A549 (cell line): Measurements from ENCODE around the gene COL13A1. TPM values are rescaled to one million over a fixed set of nuclear protein-coding genes. Genes with fewer than 3 reads are reported as not detected.

Source experiments
- ATAC-seq, 2 experiments: fragments of 200-7000 bp in 1 of 2; fragments of >200 bp in 1 of 2; cut with Nextera tagmentation in 1 of 2; cut with Tn5 transposase in 1 of 2; 3 replicates each; pipeline versions ENCODE4 v1.8.0 to v1.9.1; 2018 to 2020; ENCODE audit warnings: mild to moderate bottlenecking in 1 of 2, moderate library complexity in 1 of 2
- CTCF ChIA-PET: fragments of 300-600 bp; sonication (Branson Sonifier 250); formaldehyde crosslinking; extraction: SDS; loops from one replicate; lab custom pipeline; 2021; ENCODE audit warnings: antibody characterized with exemption, inconsistent platforms; lab: Yijun Ruan, JAX
- POLR2A ChIA-PET: fragments of 350-600 bp; formaldehyde crosslinking; extraction: SDS; loops from one replicate; lab custom pipeline; 2021; ENCODE audit warnings: antibody characterized with exemption, inconsistent platforms; lab: Yijun Ruan, JAX
- DNase-seq, 2 experiments: peaks; one replicate each; pipeline versions ENCODE4 v3.0.0 to v3.0.0-alpha.2; 2011 to 2016; ENCODE audit warnings: low read depth in 1 of 2, low spot score in 1 of 2
- FAIRE-seq: peaks from 2 replicates; lab custom pipeline; 2011; peaks lifted over from hg19 to GRCh38; lab: Jason Lieb, UNC
- H3K27ac ChIP-seq, 2 experiments: fragments of >200 bp; sonication (Bioruptor Twin); formaldehyde crosslinking; 3 replicates each; pipeline ENCODE4 v1.5.1; 2016 to 2017
- H3K4me1 ChIP-seq: fragments of >200 bp; sonication (Bioruptor Twin); formaldehyde crosslinking; 3 replicates; pipeline ENCODE4 v1.6.1; 2016
- H3K4me2 ChIP-seq: fragments of >200 bp; sonication (Bioruptor Twin); formaldehyde crosslinking; 3 replicates; pipeline ENCODE4 v1.6.1; 2016
- H3K4me3 ChIP-seq: fragments of >200 bp; sonication (Bioruptor Twin); formaldehyde crosslinking; 3 replicates; pipeline ENCODE4 v1.5.1; 2016
- H3K9me3 ChIP-seq: fragments of >200 bp; sonication (Bioruptor Twin); formaldehyde crosslinking; 3 replicates; pipeline ENCODE4 v1.6.1; 2016
- BHLHE40 ChIP-seq: IDR thresholded peaks from 2 replicates; pipeline ENCODE4 v1.6.1; 2012; ENCODE audit warnings: low read depth, low read length, inconsistent platforms
- CBX2 ChIP-seq: fragments of 200-600 bp; sonication (generic); IDR thresholded peaks from 2 replicates; pipeline ENCODE4 v1.6.1; 2016; ENCODE audit warnings: low read depth, mild to moderate bottlenecking, borderline replicate concordance
- CBX8 ChIP-seq: fragments of 200-600 bp; sonication (generic); IDR thresholded peaks from 2 replicates; pipeline ENCODE4 v1.6.1; 2016
- CHD2 ChIP-seq: fragments of 150-350 bp; IDR thresholded peaks from 2 replicates; pipeline ENCODE4 v1.6.1; 2014; ENCODE audit warnings: low read length; ENCODE audit not compliant: partially characterized antibody
- CHD4 ChIP-seq: fragments of 200-600 bp; sonication (generic); IDR thresholded peaks from 2 replicates; pipeline ENCODE4 v1.6.1; 2016; ENCODE audit warnings: antibody characterized with exemption, mild to moderate bottlenecking, borderline replicate concordance
- EHMT2 ChIP-seq: fragments of 200-600 bp; sonication (generic); IDR thresholded peaks from 2 replicates; pipeline ENCODE4 v1.6.1; 2016; ENCODE audit warnings: antibody characterized with exemption, low read depth, mild to moderate bottlenecking, moderate library complexity
- EP300 ChIP-seq, 2 experiments: fragments of >200 bp; sonication (Bioruptor Twin); formaldehyde crosslinking; IDR thresholded peaks; 2 replicates in 1 of 2; 3 replicates in 1 of 2; pipeline ENCODE4 v1.6.1; 2016 to 2017
- GATA3 ChIP-seq: IDR thresholded peaks from 2 replicates; pipeline ENCODE4 v1.6.1; 2012; ENCODE audit warnings: borderline replicate concordance
- HEYL ChIP-seq: fragments of 250-450 bp; sonication (Bioruptor Pico); IDR thresholded peaks from 2 replicates; pipeline ENCODE4 v1.8.0; 2021; ENCODE audit warnings: mild to moderate bottlenecking, moderate library complexity
- HOXA7 ChIP-seq: fragments of 250-450 bp; sonication (Bioruptor Pico); IDR thresholded peaks from 2 replicates; pipeline ENCODE4 v1.5.0; 2020; ENCODE audit warnings: mild to moderate bottlenecking, moderate library complexity
- HOXB13 ChIP-seq: fragments of 250-450 bp; sonication (Bioruptor Pico); IDR thresholded peaks from 2 replicates; pipeline ENCODE4 v1.5.0; 2020; ENCODE audit warnings: low read depth, mild to moderate bottlenecking, moderate library complexity
- HOXB5 ChIP-seq: fragments of 250-450 bp; sonication (Bioruptor Pico); IDR thresholded peaks from 2 replicates; pipeline ENCODE4 v1.5.0; 2020; ENCODE audit warnings: mild to moderate bottlenecking, moderate library complexity
- KDM1A ChIP-seq: fragments of 200-600 bp; sonication (generic); IDR thresholded peaks from 2 replicates; pipeline ENCODE4 v1.6.1; 2016; ENCODE audit warnings: low read depth, mild to moderate bottlenecking
- KDM5A ChIP-seq: fragments of 200-600 bp; sonication (generic); IDR thresholded peaks from 2 replicates; pipeline ENCODE4 v1.6.1; 2016; ENCODE audit warnings: antibody characterized with exemption, mild to moderate bottlenecking
- NFE2L2 ChIP-seq: fragments of 150-350 bp; conservative IDR thresholded peaks from 2 replicates; pipeline ENCODE4 v1.6.1; 2014; ENCODE audit warnings: low read length
- NPAS2 ChIP-seq: fragments of 250-450 bp; sonication (Bioruptor Pico); IDR thresholded peaks from 2 replicates; pipeline ENCODE4 v1.8.0; 2022; ENCODE audit warnings: mild to moderate bottlenecking, moderate library complexity, borderline replicate concordance
- PHF8 ChIP-seq: fragments of 200-600 bp; sonication (generic); IDR thresholded peaks from 2 replicates; pipeline ENCODE4 v1.6.1; 2016; ENCODE audit warnings: low read depth, mild to moderate bottlenecking, antibody characterized with exemption, moderate library complexity, borderline replicate concordance
- POLR2AphosphoS2 ChIP-seq: conservative IDR thresholded peaks from 2 replicates; pipeline ENCODE4 v1.6.1; 2012; ENCODE audit warnings: low read length, improper control_type of control experiment, inconsistent platforms
- RAD21 ChIP-seq, 2 experiments: fragments of >200 bp in 1 of 2; sonication (Bioruptor Twin) in 1 of 2; formaldehyde crosslinking in 1 of 2; IDR thresholded peaks in 1 of 2; conservative IDR thresholded peaks in 1 of 2; 2 replicates in 1 of 2; 3 replicates in 1 of 2; pipeline ENCODE4 v1.6.1; 2012 to 2018; ENCODE audit warnings: inconsistent platforms in 1 of 2
- RARB ChIP-seq: fragments of 250-450 bp; sonication (Bioruptor Pico); IDR thresholded peaks from 2 replicates; pipeline ENCODE4 v1.8.0; 2021; ENCODE audit warnings: mild to moderate bottlenecking, moderate library complexity
- RCOR1 ChIP-seq: fragments of 150-350 bp; IDR thresholded peaks from 2 replicates; pipeline ENCODE4 v1.6.1; 2014; ENCODE audit warnings: antibody characterized with exemption, low read length, low read depth
- TFCP2L1 ChIP-seq: fragments of 250-450 bp; sonication (Bioruptor Pico); IDR thresholded peaks from 2 replicates; pipeline ENCODE4 v1.5.0; 2021; ENCODE audit warnings: mild to moderate bottlenecking
- ZC3H11A ChIP-seq: fragments of 450-650 bp; IDR thresholded peaks from 2 replicates; pipeline ENCODE4 v1.6.1; 2014; ENCODE audit warnings: antibody characterized with exemption, mild to moderate bottlenecking
- ZSCAN20 ChIP-seq: fragments of 250-450 bp; sonication (Bioruptor Pico); IDR thresholded peaks from 2 replicates; pipeline ENCODE4 v1.8.0; 2022; ENCODE audit warnings: mild to moderate bottlenecking, moderate library complexity
- WGBS: methylation state at CpG from one replicate; pipeline ENCODE4 v1.1.6; 2017; ENCODE audit errors: missing lambda C conversion rate; 5-methylcytosine and 5-hydroxymethylcytosine counted together
- polyA plus RNA-seq, 4 experiments: library from polyadenylated mRNA; depleted of rRNA in 3 of 4; stranded (reverse); fragments of >200 nt; fragmentation: RNase III in 1 of 4; extraction: RNeasy Plus Mini Kit Qiagen cat#74134 plus additional on column Dnase treatment in 1 of 4; gene quantifications; 2 replicates in 3 of 4; 3 replicates in 1 of 4; pipeline ENCODE4 v1.2.3, GENCODE V29; 2011 to 2017
- TF ChIP-seq, protein P1 (sequence below): IDR thresholded peaks from 2 replicates; pipeline ENCODE4 v1.6.1; 2012
- TF ChIP-seq, protein P2 (sequence below): fragments of >200 bp; sonication (Bioruptor Twin); formaldehyde crosslinking; IDR thresholded peaks from 2 replicates; pipeline ENCODE4 v1.6.1; 2016

Gene COL13A1
- polyA plus RNA-seq, 2 of the 4 experiments (the other 2 are of a cell fraction) = 0.08 to 0.27 TPM

DNA sequence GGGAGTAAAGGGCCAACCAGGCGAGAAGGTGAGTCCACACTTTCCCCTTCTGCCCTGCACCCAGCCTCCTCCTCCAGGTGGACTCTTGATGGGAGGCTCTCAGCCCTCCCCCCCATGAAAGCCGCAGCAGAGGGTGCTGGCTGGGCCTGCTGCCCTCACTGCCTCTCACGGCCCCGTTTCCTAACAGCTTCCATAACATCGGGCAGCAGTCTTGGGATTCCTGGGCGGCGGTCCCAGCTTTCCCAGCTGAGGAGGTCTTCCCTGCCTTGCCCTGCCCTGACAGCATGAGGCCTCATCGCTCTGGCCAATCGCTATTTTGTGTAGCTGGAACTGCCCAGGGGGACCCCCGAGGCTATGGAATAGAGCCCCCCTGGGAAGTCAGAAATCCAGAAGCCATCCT is 76.3 kb downstream of the COL13A1 start:
- TF ChIP-seq CHD2 (no peak), HOXA7 (CRISPR knock-in tag) (no peak), GATA3 (no peak), HOXB5 (CRISPR knock-in tag) (no peak), EP300 (IDR thresholded peaks at IDR 0.05) (no peak), EHMT2 (no peak), KDM1A (no peak), KDM5A (no peak), ZC3H11A (no peak), NFE2L2 (no peak), RARB (CRISPR knock-in tag) (no peak), CHD4 (no peak), BHLHE40 (no peak), CBX2 (no peak), PHF8 (no peak)
- TF ChIP-seq, protein P1, sequence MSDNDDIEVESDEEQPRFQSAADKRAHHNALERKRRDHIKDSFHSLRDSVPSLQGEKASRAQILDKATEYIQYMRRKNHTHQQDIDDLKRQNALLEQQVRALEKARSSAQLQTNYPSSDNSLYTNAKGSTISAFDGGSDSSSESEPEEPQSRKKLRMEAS = no peak
- TF ChIP-seq, protein P2, sequence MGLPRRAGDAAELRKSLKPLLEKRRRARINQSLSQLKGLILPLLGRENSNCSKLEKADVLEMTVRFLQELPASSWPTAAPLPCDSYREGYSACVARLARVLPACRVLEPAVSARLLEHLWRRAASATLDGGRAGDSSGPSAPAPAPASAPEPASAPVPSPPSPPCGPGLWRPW = no peak

DNA sequence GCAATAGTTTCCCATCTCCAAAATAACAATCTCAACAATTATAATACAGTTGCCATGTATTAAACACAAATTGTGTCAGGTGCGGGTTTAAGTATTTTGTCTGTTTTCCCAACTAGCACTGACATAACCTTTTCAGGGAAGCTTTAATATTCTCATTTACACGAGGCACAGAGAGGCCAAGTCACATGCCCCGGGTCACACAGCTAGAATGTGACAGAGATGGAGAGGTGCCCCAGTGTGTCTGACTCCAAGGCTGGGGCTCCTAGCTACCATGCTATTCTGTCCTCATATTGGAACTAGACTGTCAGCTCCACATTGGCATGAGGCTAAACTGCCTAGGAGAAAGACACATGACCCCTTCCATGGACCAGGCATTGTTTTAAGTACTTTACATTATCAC is 77.2 kb downstream of the COL13A1 start:
- POLR2A ChIA-PET = no interaction called here
- ATAC-seq = no peak
- TF ChIP-seq POLR2AphosphoS2 = no peak
- TF ChIP-seq CBX8 = no peak
- TF ChIP-seq HOXB5 (CRISPR knock-in tag) = no peak
- TF ChIP-seq ZSCAN20 (CRISPR knock-in tag) = no peak
- TF ChIP-seq RAD21 (conservative IDR thresholded peaks at IDR 0.05 in 1 of 2, IDR thresholded peaks at IDR 0.05 in 1 of 2) = no peak
- no peak for TF ChIP-seq HEYL (CRISPR knock-in tag)
- TF ChIP-seq CHD4 = no peak
- no peak for TF ChIP-seq NPAS2 (CRISPR knock-in tag)
- no peak for TF ChIP-seq ZC3H11A
- TF ChIP-seq, protein P2 = no peak
- TF ChIP-seq HOXB13 = no peak
- no peak for TF ChIP-seq TFCP2L1
- TF ChIP-seq RCOR1 = no peak

More for the DNA sequence above, 76.3 kb downstream of the COL13A1 start:
- H3K4me3 ChIP-seq = no peak overlapping the region
- WGBS = 72% methylated on average over 10 of the region's 10 CpGs
- ChIA-PET CTCF (interaction anchor here (0.7 to 14.4 kb wide), 3 partner anchors 37 to 80 kb away, joined by 4 to 88 read pairs (median 5); no protein-coding TSS in a partner anchor), POLR2A (interaction anchor here (0.6 kb wide), 1 partner anchor 525 kb away, joined by 4 read pairs; no protein-coding TSS in a partner anchor)
- no peak overlapping the region for H3K27ac ChIP-seq
- DNase-seq = no peak
- H3K9me3 ChIP-seq = no peaks in the 10 kb centered on the region
- no peak for ATAC-seq
- FAIRE-seq = no peak
- H3K4me1 ChIP-seq = peaks cover 13% of the 10 kb centered on the region; the same call in 2 of the 3 replicates
- no peak overlapping the region for H3K4me2 ChIP-seq

More for the DNA sequence above, 77.2 kb downstream of the COL13A1 start:
- H3K4me3 ChIP-seq = no peak overlapping the region
- H3K9me3 ChIP-seq = no peaks in the 10 kb centered on the region
- H3K4me1 ChIP-seq = peaks cover 13% of the 10 kb centered on the region; the same call in 2 of the 3 replicates
- no peak overlapping the region for H3K27ac ChIP-seq
- CTCF ChIA-PET = interaction anchor here (0.9 to 14.4 kb wide), 4 partner anchors 10 to 79 kb away, joined by 3 to 88 read pairs (median 4); no protein-coding TSS in a partner anchor
- WGBS = 70% methylated on average over 3 of the region's 3 CpGs
- DNase-seq (no peak), FAIRE-seq (no peak)
- no peak overlapping the region for H3K4me2 ChIP-seq
